Measurements from ENCODE around the gene UBB.
A peak's percentile ranks its signal among the peaks of the same experiment; 100 is the strongest.

Gene UBB

GRCh38 chr17:16353317-16354174 lies 27.3 kb upstream of the UBB start, which contains the start of gene CENPV:
Gene CENPV, minus strand, starts transcription at chr17:16353469. Its CDS starts 33 bp downstream, at chr17:16353436.
- DNase-seq (ENCODE audit: low spot score) = peak; percentile 73
- peak within 1 kb of the TSS; percentile 84 for H3K4me3 ChIP-seq
- TF ChIP-seq CTCF (IDR thresholded peaks at IDR 0.05) = no peak
- H3K27ac ChIP-seq = peak within 1 kb of the TSS; percentile 38 to 64

GRCh38 chr17:16354585-16354984 lies 26.3 kb upstream of the UBB start:
- Histone ChIP-seq H3K27ac (no peak overlapping the region), H3K4me3 (no peak overlapping the region)
- TF ChIP-seq CTCF (IDR thresholded peaks at IDR 0.05) = no peak
- DNase-seq (ENCODE audit: low spot score) = peak; percentile 49

- no peak for TF ChIP-seq CTCF (IDR thresholded peaks at IDR 0.05)
- no peak for DNase-seq (ENCODE audit: low spot score)
- Histone ChIP-seq H3K4me3 (no peak overlapping the region), H3K27ac (no peak overlapping the region)
Measured at GRCh38 chr17:16358394-16358793, 22.5 kb upstream of the UBB start.

- no peak for DNase-seq (ENCODE audit: low spot score)
- TF ChIP-seq CTCF (IDR thresholded peaks at IDR 0.05) = no peak
- no peak overlapping the region for H3K4me3 ChIP-seq
- no peak overlapping the region for H3K27ac ChIP-seq
Measured at GRCh38 chr17:16361874-16362273, 19.0 kb upstream of the UBB start.

GRCh38 chr17:16363749-16364536 lies 16.9 kb upstream of the UBB start:
- no peak for DNase-seq (ENCODE audit: low spot score)
- no peak overlapping the region for H3K4me3 ChIP-seq
- H3K27ac ChIP-seq = peak overlapping the region in 1 of 2 donors; percentile 60
- peak; percentile 87 for TF ChIP-seq CTCF (IDR thresholded peaks at IDR 0.05)

- DNase-seq (ENCODE audit: low spot score) = no peak
- TF ChIP-seq CTCF (IDR thresholded peaks at IDR 0.05) = no peak
- H3K27ac ChIP-seq = peak overlapping the region in 1 of 2 donors; percentile 60
Measured at GRCh38 chr17:16364625-16365024, 16.3 kb upstream of the UBB start.

More at GRCh38 chr17:16364625-16365024, 16.3 kb upstream of the UBB start:
- H3K4me3 ChIP-seq = no peak overlapping the region

Data from coronary artery (tissue), 2 donors.